SH-SY5Y (cell line): ENCODE measurements around the gene ITPK1.

Experiments used
- GATA2 ChIP-seq: IDR thresholded peaks from 2 replicates; pipeline ENCODE4 v1.6.1; 2011; ENCODE audit warnings: mild to moderate bottlenecking, low read depth, low read length
- GATA3 ChIP-seq: IDR thresholded peaks from 2 replicates; pipeline ENCODE4 v1.6.1; 2011; ENCODE audit warnings: low read depth, mild to moderate bottlenecking, low read length, moderate library complexity

ITPK1 gene

GRCh38 chr14:92922883-92923743 lies 192.6 kb downstream of the ITPK1 start, which contains the start of gene CHGA:
Gene CHGA, plus strand, starts transcription at chr14:92923150. Its CDS starts 210 bp downstream, at chr14:92923360.
- no peak for TF ChIP-seq GATA3
- no peak for TF ChIP-seq GATA2

- TF ChIP-seq GATA2: no peak
- no peak for TF ChIP-seq GATA3
Observed at GRCh38 chr14:92922155-92922735, 193.5 kb downstream of the ITPK1 start.

- no peak for TF ChIP-seq GATA3
- no peak for TF ChIP-seq GATA2
Observed at GRCh38 chr14:92920001-92920400, 195.7 kb downstream of the ITPK1 start.

GRCh38 chr14:92917956-92918355 lies 197.8 kb downstream of the ITPK1 start:
- no peak for TF ChIP-seq GATA2
- TF ChIP-seq GATA3: no peak

GRCh38 chr14:92917041-92917940 lies 198.4 kb downstream of the ITPK1 start:
- TF ChIP-seq GATA3 (peak; percentile 99), GATA2 (peak; percentile 100)

GRCh38 chr14:92916201-92916600 lies 199.5 kb downstream of the ITPK1 start:
- TF ChIP-seq GATA2 (no peak), GATA3 (no peak)

GRCh38 chr14:92914087-92914656 lies 201.6 kb downstream of the ITPK1 start:
- TF ChIP-seq GATA2: no peak
- no peak for TF ChIP-seq GATA3

GRCh38 chr14:92907316-92907911 lies 208.3 kb downstream of the ITPK1 start:
- no peak for TF ChIP-seq GATA2
- no peak for TF ChIP-seq GATA3

- TF ChIP-seq GATA2 (peak; percentile 89), GATA3 (no peak)
Observed at GRCh38 chr14:92906823-92907222, 208.9 kb downstream of the ITPK1 start.

- TF ChIP-seq GATA2 (no peak), GATA3 (no peak)
Observed at GRCh38 chr14:92906420-92906819, 209.3 kb downstream of the ITPK1 start.

GRCh38 chr14:92905667-92906066 lies 210.1 kb downstream of the ITPK1 start:
- TF ChIP-seq GATA2 (no peak), GATA3 (no peak)

- TF ChIP-seq GATA3 (no peak), GATA2 (no peak)
Observed at GRCh38 chr14:92903359-92903758, 212.4 kb downstream of the ITPK1 start.

GRCh38 chr14:92902726-92903125 lies 213.0 kb downstream of the ITPK1 start:
- no peak for TF ChIP-seq GATA3
- no peak for TF ChIP-seq GATA2

GRCh38 chr14:92902191-92902590 lies 213.5 kb downstream of the ITPK1 start:
- TF ChIP-seq GATA2 (no peak), GATA3 (no peak)

GRCh38 chr14:92900660-92901059 lies 215.1 kb downstream of the ITPK1 start:
- TF ChIP-seq GATA2: no peak
- TF ChIP-seq GATA3: no peak
